Fibroblast of villous mesenchyme (primary cell): Measurements from ENCODE around the gene GPR39. TPM values are rescaled to one million over a fixed set of nuclear protein-coding genes. Genes with fewer than 3 reads are reported as not detected.
"Not testable (repeated sequence)": the region's sequence is repeated elsewhere in the genome, so short reads cannot be mapped to it uniquely, and the experiment has no call there.

ENCODE experiments used
- DNase-seq: peaks from one replicate; pipeline ENCODE4 v3.0.0-alpha.2; 2010; ENCODE audit warnings: low read depth
- H3K4me3 ChIP-seq: 2 replicates; pipeline ENCODE4 v1.5.1; 2011; ENCODE audit warnings: low read depth, mild to moderate bottlenecking, low read length
- total RNA-seq: library from RNA; depleted of rRNA; stranded (reverse); fragments of >200 nt; gene quantifications from 2 replicates; pipeline ENCODE4 v1.2.3, GENCODE V29; 2012
- TF ChIP-seq, protein P1 (sequence below): IDR thresholded peaks from 2 replicates; pipeline ENCODE4 v1.5.1; 2012; ENCODE audit warnings: low read depth, mild to moderate bottlenecking, low read length; ENCODE audit not compliant: insufficient read depth

GPR39 gene
- total RNA-seq, 1 donor: 5.6 TPM

DNA sequence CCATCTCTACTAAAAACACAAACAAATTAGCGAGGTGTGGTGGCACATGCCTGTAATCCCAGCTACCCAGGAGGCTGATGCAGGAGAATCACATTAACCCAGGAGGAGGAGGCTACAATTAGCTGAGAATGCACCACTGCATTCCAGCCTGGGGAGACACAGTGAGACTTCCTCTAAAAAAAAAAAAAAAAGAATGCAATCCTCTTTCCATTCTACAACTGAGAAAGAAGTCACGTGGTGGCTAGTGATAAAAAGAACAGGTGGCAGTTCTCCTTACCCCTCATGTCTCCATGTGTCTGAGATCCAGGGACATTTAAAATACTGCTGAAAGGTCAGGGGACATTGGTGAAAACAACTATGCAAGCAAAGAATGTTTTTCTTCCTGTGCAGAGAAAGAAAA, 24.4 kb upstream of the GPR39 start:
- H3K4me3 ChIP-seq: no peak overlapping the region
- DNase-seq: no peak
- TF ChIP-seq, protein P1, sequence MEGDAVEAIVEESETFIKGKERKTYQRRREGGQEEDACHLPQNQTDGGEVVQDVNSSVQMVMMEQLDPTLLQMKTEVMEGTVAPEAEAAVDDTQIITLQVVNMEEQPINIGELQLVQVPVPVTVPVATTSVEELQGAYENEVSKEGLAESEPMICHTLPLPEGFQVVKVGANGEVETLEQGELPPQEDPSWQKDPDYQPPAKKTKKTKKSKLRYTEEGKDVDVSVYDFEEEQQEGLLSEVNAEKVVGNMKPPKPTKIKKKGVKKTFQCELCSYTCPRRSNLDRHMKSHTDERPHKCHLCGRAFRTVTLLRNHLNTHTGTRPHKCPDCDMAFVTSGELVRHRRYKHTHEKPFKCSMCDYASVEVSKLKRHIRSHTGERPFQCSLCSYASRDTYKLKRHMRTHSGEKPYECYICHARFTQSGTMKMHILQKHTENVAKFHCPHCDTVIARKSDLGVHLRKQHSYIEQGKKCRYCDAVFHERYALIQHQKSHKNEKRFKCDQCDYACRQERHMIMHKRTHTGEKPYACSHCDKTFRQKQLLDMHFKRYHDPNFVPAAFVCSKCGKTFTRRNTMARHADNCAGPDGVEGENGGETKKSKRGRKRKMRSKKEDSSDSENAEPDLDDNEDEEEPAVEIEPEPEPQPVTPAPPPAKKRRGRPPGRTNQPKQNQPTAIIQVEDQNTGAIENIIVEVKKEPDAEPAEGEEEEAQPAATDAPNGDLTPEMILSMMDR: no peak

DNA sequence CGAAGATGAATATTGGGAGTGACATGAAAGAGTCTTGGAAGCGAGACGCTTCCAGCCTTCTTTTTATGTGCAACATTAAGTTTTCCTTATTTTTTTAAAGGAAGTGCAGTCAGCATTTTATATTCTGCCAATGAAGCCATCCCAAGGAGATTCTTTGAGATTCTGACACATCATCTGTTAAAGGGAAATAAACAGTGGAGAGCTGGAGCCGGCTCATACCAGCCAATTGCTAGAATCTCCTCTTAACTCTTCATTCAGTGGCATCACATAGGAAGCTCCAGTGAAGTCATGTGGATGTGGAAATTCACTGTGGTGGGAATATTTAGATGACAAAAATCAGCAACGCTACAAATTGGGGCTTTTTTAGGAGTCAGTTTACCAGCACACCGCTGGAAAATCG, 23.7 kb upstream of the GPR39 start:
- H3K4me3 ChIP-seq: no peak overlapping the region
- TF ChIP-seq, protein P1: no peak
- DNase-seq: no peak

DNA sequence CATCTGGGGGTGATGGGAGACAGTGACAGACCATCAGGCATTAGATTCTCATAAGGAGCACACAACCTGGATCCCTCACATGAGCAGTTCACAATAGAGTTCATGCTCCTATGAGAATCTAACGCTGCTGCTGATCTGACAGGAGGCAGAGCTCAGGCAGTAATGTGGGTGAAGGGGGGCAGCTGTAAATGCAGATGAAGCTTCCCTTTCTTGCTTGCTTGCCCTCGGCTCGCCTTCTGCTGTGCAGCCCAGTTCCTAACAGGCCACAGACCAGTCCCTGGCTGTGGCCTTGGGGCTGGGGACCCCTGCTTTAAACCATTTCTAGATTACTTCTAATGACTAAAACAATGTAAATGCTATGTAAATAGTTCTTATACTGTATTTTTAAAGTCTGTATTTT, 19.6 kb upstream of the GPR39 start:
- DNase-seq, H3K4me3 ChIP-seq: not testable (repeated sequence)

DNA sequence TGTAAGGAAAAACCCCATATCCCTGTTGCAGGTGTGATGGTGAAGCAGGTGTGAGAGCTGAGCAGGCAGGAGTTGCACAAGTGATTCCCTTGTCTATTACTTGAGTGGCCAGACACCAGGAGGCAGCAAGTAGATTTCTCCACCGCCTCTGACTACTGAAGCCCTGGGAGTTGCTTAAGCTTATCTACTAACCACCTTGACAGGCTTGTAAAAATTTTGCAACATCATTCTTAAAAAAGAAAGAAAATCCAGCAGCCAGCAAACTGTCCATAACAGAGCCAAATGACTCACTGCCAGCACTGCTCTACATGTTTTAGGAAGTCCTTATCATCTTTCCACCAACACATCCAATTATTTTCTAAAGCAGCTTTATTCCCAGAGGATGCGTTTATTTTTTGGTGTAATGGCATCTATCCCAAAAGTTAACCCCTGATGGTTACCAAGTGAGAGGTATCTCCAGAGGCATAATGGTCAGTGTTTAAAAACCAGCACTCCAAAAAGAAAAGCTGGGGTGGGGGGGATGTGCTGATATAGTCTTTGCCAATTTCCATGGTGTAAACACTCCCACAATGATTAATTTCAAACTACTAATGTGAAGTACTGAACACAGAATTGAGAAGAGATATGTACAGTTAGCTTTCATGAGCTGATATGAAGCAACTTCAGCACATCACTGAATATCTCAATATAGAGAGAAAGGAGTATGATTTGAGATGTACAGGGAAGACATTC, 16.3 kb upstream of the GPR39 start:
- TF ChIP-seq, protein P1: peak; percentile 48
- peak; percentile 93 for DNase-seq
- H3K4me3 ChIP-seq: no peak overlapping the region

DNA sequence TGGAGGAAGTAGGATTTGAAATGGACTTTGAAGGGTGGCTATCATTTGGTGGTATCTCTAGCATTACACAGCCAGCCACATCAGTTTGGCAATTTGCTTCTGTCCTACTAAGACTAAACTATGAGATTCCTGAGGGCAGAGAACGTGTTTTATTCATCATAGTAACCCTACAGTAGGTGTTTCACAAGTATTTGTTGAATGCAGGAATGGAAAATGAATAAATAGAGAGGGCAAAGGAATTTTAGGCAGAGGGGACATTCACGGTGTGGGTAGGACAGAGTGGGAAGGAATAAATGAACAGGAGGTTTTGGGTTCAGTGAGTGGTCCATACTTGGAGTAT, 15.7 kb upstream of the GPR39 start:
- TF ChIP-seq, protein P1: no peak
- no peak overlapping the region for H3K4me3 ChIP-seq
- no peak for DNase-seq

DNA sequence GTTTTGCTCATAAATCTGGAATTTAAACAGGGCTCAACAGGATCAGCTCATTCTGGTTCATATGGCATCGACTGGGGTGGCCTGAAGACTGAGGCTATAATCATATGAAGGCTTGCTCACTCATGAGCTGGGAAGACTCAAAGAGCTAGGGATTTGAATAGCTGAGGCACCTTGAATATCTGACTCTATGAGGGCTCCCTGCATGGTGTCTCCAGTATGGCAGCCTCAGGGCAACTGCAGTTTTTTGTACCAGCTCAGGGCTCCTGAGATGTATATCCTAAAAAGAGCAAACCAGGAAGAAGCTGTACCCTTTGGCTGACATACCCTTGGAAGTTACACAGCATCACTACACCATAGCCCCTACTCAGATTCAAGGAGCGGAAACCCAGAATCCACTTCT, 15.3 kb upstream of the GPR39 start:
- TF ChIP-seq, protein P1: no peak
- H3K4me3 ChIP-seq: no peak overlapping the region
- DNase-seq: no peak

DNA sequence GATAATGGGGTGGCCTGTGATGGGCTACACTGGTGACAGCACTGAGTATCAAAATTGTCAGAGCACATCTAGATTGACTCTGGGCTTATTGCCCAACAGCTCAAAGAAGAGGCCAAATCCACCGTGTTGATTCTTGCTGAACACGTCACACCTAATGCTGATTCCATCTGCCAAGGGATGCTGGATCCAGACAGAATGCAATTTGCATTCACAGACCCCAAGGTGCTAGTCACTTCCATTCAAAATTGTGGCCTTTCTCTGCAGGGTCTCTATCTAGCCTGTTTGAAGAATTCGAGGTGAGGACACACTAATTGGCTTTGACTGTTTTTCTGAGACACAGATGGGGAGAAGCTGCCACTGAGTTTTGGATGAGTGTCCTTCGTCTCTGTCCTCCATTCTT, 13.5 kb upstream of the GPR39 start:
- no peak for DNase-seq
- TF ChIP-seq, protein P1: no peak
- no peak overlapping the region for H3K4me3 ChIP-seq
